OCI-M2 (cell line): ENCODE measurements around the gene DCTN2.
A peak's percentile ranks its signal among the peaks of the same experiment; 100 is the strongest.
"Not testable (repeated sequence)": the region's sequence is repeated elsewhere in the genome, so short reads cannot be mapped to it uniquely, and the experiment has no call there.

ENCODE experiments used
- DNase-seq: peaks from one replicate; lab custom pipeline; 2025; ENCODE audit not compliant: unreplicated experiment; lab: John Stamatoyannopoulos, UW

The DCTN2 gene

GRCh38 chr12:57577981-57578758 is 31.2 kb upstream of the DCTN2 start:
- no peak for DNase-seq

- DNase-seq = no peak
Observed at GRCh38 chr12:57576613-57577160, 29.7 kb upstream of the DCTN2 start.

- no peak for DNase-seq
Observed at GRCh38 chr12:57575771-57576612, 29.0 kb upstream of the DCTN2 start.

- no peak for DNase-seq
Observed at GRCh38 chr12:57574795-57575194, 27.8 kb upstream of the DCTN2 start.

- no peak for DNase-seq
Observed at GRCh38 chr12:57571926-57572762, 25.2 kb upstream of the DCTN2 start.

- DNase-seq = not testable (repeated sequence)
Observed at GRCh38 chr12:57570438-57570837, 23.4 kb upstream of the DCTN2 start.

GRCh38 chr12:57569858-57570257 is 22.9 kb upstream of the DCTN2 start:
- no peak for DNase-seq

- DNase-seq = no peak
Observed at GRCh38 chr12:57568838-57569237, 21.8 kb upstream of the DCTN2 start.

GRCh38 chr12:57564178-57564740 is 17.3 kb upstream of the DCTN2 start:
- DNase-seq = no peak

- no peak for DNase-seq
Observed at GRCh38 chr12:57563358-57563757, 16.4 kb upstream of the DCTN2 start.

- not testable (repeated sequence) for DNase-seq
Observed at GRCh38 chr12:57561117-57561516, 14.1 kb upstream of the DCTN2 start.

- no peak for DNase-seq
Observed at GRCh38 chr12:57560516-57560915, 13.5 kb upstream of the DCTN2 start.

- no peak for DNase-seq
Observed at GRCh38 chr12:57558864-57559263, 11.9 kb upstream of the DCTN2 start.

GRCh38 chr12:57554897-57555296 is 7.9 kb upstream of the DCTN2 start:
- no peak for DNase-seq

- DNase-seq = no peak
Observed at GRCh38 chr12:57554453-57554852, 7.5 kb upstream of the DCTN2 start.

GRCh38 chr12:57553343-57554202 is 6.6 kb upstream of the DCTN2 start:
- DNase-seq = no peak

GRCh38 chr12:57552835-57553313 is 5.9 kb upstream of the DCTN2 start:
- no peak for DNase-seq

GRCh38 chr12:57552306-57552651 is 5.3 kb upstream of the DCTN2 start:
- peak; percentile 25 for DNase-seq

- DNase-seq = no peak
Observed at GRCh38 chr12:57551637-57552305, 4.8 kb upstream of the DCTN2 start.
